HCT116 (cell line): ENCODE results near the gene HIP1. TPM values are rescaled to one million over a fixed set of nuclear protein-coding genes. Genes with fewer than 3 reads are reported as not detected.

Source experiments
- ATAC-seq: fragments of 200-7000 bp; cut with Tn5 transposase; 2 replicates; pipeline ENCODE4 v1.9.1; 2020; ENCODE audit warnings: mild to moderate bottlenecking, moderate library complexity
- BruUV-seq: library from RNA; stranded (reverse); fragments of 400-500 nt; replicated peaks from 2 replicates; lab custom pipeline; 2021; lab: Mats Ljungman, UMichigan
- CTCF ChIA-PET: fragments of 300-600 bp; sonication (Branson Sonifier 250); formaldehyde crosslinking; loops from one replicate; lab custom pipeline; 2021; ENCODE audit warnings: antibody characterized with exemption; lab: Charles Lee
- POLR2A ChIA-PET: fragments of 300-600, 350-600 bp; sonication (Branson Sonifier 250); formaldehyde crosslinking; loops from one replicate; lab custom pipeline; 2021; ENCODE audit warnings: antibody characterized with exemption; lab: Charles Lee
- RAD21 ChIA-PET, 2 experiments: fragments of 300-600 bp; sonication (Branson Sonifier 250); formaldehyde crosslinking; loops; one replicate each; lab custom pipeline; 2023; ENCODE audit warnings: low total read pairs in 2 of 2; ENCODE audit not compliant: uncharacterized antibody in 2 of 2, unreplicated experiment in 2 of 2, low non-redundant PET in 1 of 2; lab: Charles Lee
- DNase-seq: peaks from one replicate; pipeline ENCODE4 v3.0.0-alpha.2; 2010; ENCODE audit warnings: low read depth, low spot score
- H2AFZ ChIP-seq: fragments of 200-600 bp; shearing (Covaris generic), sonication (generic); 2 replicates; pipeline ENCODE4 v1.6.1; 2017; ENCODE audit warnings: low read depth, mixed run types, mixed read lengths, antibody characterized with exemption, low read length; ENCODE audit not compliant: poor library complexity, severe bottlenecking
- H3K27ac ChIP-seq: 2 replicates; pipeline ENCODE4 v1.5.1; 2012; ENCODE audit warnings: low read depth, low read length
- H3K27me3 ChIP-seq: fragments of 200-600 bp; sonication (generic); 2 replicates; pipeline ENCODE4 v1.6.1; 2016; ENCODE audit warnings: mixed run types, low read length, mixed read lengths; ENCODE audit not compliant: insufficient read depth
- H3K36me3 ChIP-seq, 2 experiments: fragments of 200-500 bp in 1 of 2; fragments of 200-600 bp in 1 of 2; sonication (Bioruptor generic) in 1 of 2; sonication (generic) in 1 of 2; 2 replicates each; pipeline versions ENCODE4 v1.5.1 to v1.6.1; 2014 to 2016; ENCODE audit warnings: low read length in 2 of 2, inconsistent platforms in 1 of 2, mixed read lengths in 1 of 2, mixed run types in 1 of 2; ENCODE audit not compliant: insufficient read depth in 2 of 2, control insufficient read depth in 1 of 2
- H3K4me1 ChIP-seq, 2 experiments: fragments of 200-600 bp in 1 of 2; sonication (generic) in 1 of 2; 2 replicates each; pipeline versions ENCODE4 v1.5.1 to v1.6.1; 2012 to 2017; ENCODE audit warnings: low read length in 2 of 2, inconsistent platforms in 1 of 2, mild to moderate bottlenecking in 1 of 2, mixed read lengths in 1 of 2, mixed run types in 1 of 2, moderate library complexity in 1 of 2; ENCODE audit not compliant: insufficient read depth in 2 of 2, control insufficient read depth in 1 of 2
- H3K4me2 ChIP-seq: fragments of 200-600 bp; sonication (generic); 2 replicates; pipeline ENCODE4 v1.6.1; 2017; ENCODE audit warnings: mixed run types, low read length, mixed read lengths
- H3K4me3 ChIP-seq, 2 experiments: fragments of 200-600 bp in 1 of 2; sonication (generic) in 1 of 2; replicated peaks in 1 of 2; 2 replicates each; pipeline ENCODE4 v1.5.1; 2011 to 2016; ENCODE audit warnings: low read length in 2 of 2, control low read depth in 1 of 2, low read depth in 1 of 2, mild to moderate bottlenecking in 1 of 2, mixed read lengths in 1 of 2, mixed run types in 1 of 2
- H3K79me2 ChIP-seq: fragments of 200-600 bp; sonication (generic); 2 replicates; pipeline ENCODE4 v1.6.1; 2017; ENCODE audit warnings: mild to moderate bottlenecking, mixed run types, low read length, moderate library complexity, mixed read lengths; ENCODE audit not compliant: insufficient read depth
- H3K9ac ChIP-seq: fragments of 200-600 bp; sonication (generic); 2 replicates; pipeline ENCODE4 v1.6.1; 2016; ENCODE audit warnings: low read length, mixed read lengths
- H3K9me2 ChIP-seq: fragments of 200-600 bp; sonication (generic), shearing (Covaris generic); 2 replicates; pipeline ENCODE4 v1.6.1; 2017; ENCODE audit warnings: mixed run types, mild to moderate bottlenecking, moderate library complexity; ENCODE audit not compliant: insufficient read depth
- H3K9me3 ChIP-seq, 2 experiments: fragments of 200-500 bp in 1 of 2; fragments of 200-600 bp in 1 of 2; sonication (Bioruptor generic) in 1 of 2; sonication (generic) in 1 of 2; 2 replicates each; pipeline ENCODE4 v1.6.1; 2014 to 2017; ENCODE audit warnings: low read length in 2 of 2, mixed read lengths in 2 of 2, inconsistent platforms in 1 of 2, low read depth in 1 of 2, mild to moderate bottlenecking in 1 of 2, mixed run types in 1 of 2, moderate library complexity in 1 of 2; ENCODE audit not compliant: control insufficient read depth in 1 of 2, insufficient read depth in 1 of 2
- H4K20me1 ChIP-seq: fragments of 200-600 bp; sonication (generic), shearing (Covaris generic); 2 replicates; pipeline ENCODE4 v1.6.1; 2017; ENCODE audit warnings: mixed run types, mild to moderate bottlenecking, moderate library complexity; ENCODE audit not compliant: insufficient read depth
- CEBPB ChIP-seq: IDR thresholded peaks from 2 replicates; pipeline ENCODE4 v1.6.1; 2012; ENCODE audit warnings: low read depth
- CTCF ChIP-seq, 3 experiments: fragments of 200-600 bp in 1 of 3; sonication (generic) in 1 of 3; IDR thresholded peaks in 2 of 3; conservative IDR thresholded peaks in 1 of 3; 2 replicates each; pipeline ENCODE4 v1.5.1; 2012 to 2017; ENCODE audit warnings: low read depth in 2 of 3, low read length in 2 of 3, antibody characterized with exemption in 1 of 3, borderline replicate concordance in 1 of 3, control low read depth in 1 of 3, mild to moderate bottlenecking in 1 of 3, mixed read lengths in 1 of 3, mixed run types in 1 of 3, moderate library complexity in 1 of 3; ENCODE audit not compliant: insufficient read depth in 1 of 3
- ELF1 ChIP-seq: IDR thresholded peaks from 2 replicates; pipeline ENCODE4 v1.6.1; 2012; ENCODE audit warnings: low read depth, borderline replicate concordance
- EZH2 ChIP-seq: fragments of 200-600 bp; sonication (generic); IDR thresholded peaks from 2 replicates; pipeline ENCODE4 v1.6.1; 2017; ENCODE audit warnings: antibody characterized with exemption, mixed run types
- FOSL1 ChIP-seq: IDR thresholded peaks from 2 replicates; pipeline ENCODE4 v1.6.1; 2012; ENCODE audit warnings: low read depth
- JUND ChIP-seq: IDR thresholded peaks from 2 replicates; pipeline ENCODE4 v1.6.1; 2012
- MAX ChIP-seq: IDR thresholded peaks from 2 replicates; pipeline ENCODE4 v1.6.1; 2012
- POLR2A ChIP-seq: IDR thresholded peaks from 2 replicates; pipeline ENCODE4 v1.7.0; 2011; ENCODE audit warnings: borderline replicate concordance; ENCODE audit not compliant: insufficient read depth, insufficient read length; ENCODE audit errors: extremely low read depth
- REST ChIP-seq: IDR thresholded peaks from 2 replicates; pipeline ENCODE4 v1.6.1; 2012; ENCODE audit warnings: low read depth
- SIN3A ChIP-seq: IDR thresholded peaks from 2 replicates; pipeline ENCODE4 v1.6.1; 2012; ENCODE audit warnings: low read depth
- SP1 ChIP-seq: IDR thresholded peaks from 2 replicates; pipeline ENCODE4 v1.6.1; 2012; ENCODE audit warnings: low read depth
- SRF ChIP-seq: IDR thresholded peaks from 2 replicates; pipeline ENCODE4 v1.6.1; 2012; ENCODE audit warnings: low read depth
- TCF7L2 ChIP-seq: IDR thresholded peaks from 2 replicates; pipeline ENCODE4 v1.7.0; 2011; ENCODE audit warnings: borderline replicate concordance, inconsistent platforms; ENCODE audit not compliant: insufficient read depth, insufficient read length; ENCODE audit errors: extremely low read depth
- YY1 ChIP-seq: IDR thresholded peaks from 2 replicates; pipeline ENCODE4 v1.6.1; 2011; ENCODE audit warnings: low read length, low read depth, moderate library complexity, mild to moderate bottlenecking; ENCODE audit not compliant: insufficient replicate concordance; ENCODE audit errors: extremely low read depth
- ZNF274 ChIP-seq: fragments of 200-500 bp; sonication (Bioruptor generic); IDR thresholded peaks from 2 replicates; pipeline ENCODE4 v1.6.1; 2014; ENCODE audit warnings: mild to moderate bottlenecking, low read depth, low read length, inconsistent platforms
- intact Hi-C: fragments of 100-400 bp; cut with micrococcal nuclease; formaldehyde crosslinking; loops from 2 replicates; pipeline ENCODE4 v1.10.0; 2022
- total RNA-seq: library from RNA; stranded (reverse); gene quantifications from one replicate; pipeline ENCODE4 v1.2.1, GENCODE V29; 2021; ENCODE audit not compliant: unreplicated experiment

HIP1 gene
- total RNA-seq, 1 experiment from 2014 or later, result 22.1 TPM

GRCh38 chr7:75625868-75626267 is 112.9 kb downstream of the HIP1 start:
- no peak overlapping the region for H3K4me3 ChIP-seq
- DNase-seq (no peak), ATAC-seq (no peak)
- H3K4me2 ChIP-seq, result no peak overlapping the region
- peaks cover 0 to 7% of the 10 kb centered on the region in 2 experiments; a peak in 1 of 4 replicates for H3K9me3 ChIP-seq
- RAD21 ChIA-PET, result no interaction called here
- H3K36me3 ChIP-seq, result no peaks in the 10 kb centered on the region
- H3K4me1 ChIP-seq, result no peaks in the 10 kb centered on the region
- H3K27me3 ChIP-seq, result no peaks in the 10 kb centered on the region
- POLR2A ChIA-PET, result no interaction called here
- no peak overlapping the region for H3K27ac ChIP-seq
- intact Hi-C loops, result no loop called here
- no peak overlapping the region for H2AFZ ChIP-seq
- no peak for TF ChIP-seq YY1
- no peak for TF ChIP-seq CTCF (IDR thresholded peaks at IDR 0.05 in 2 of 3, conservative IDR thresholded peaks at IDR 0.05 in 1 of 3; ENCODE audit: borderline replicate concordance in 1 of 3, insufficient read depth in 1 of 3, low read depth in 2 of 3, low read length in 2 of 3)
- TF ChIP-seq ELF1, result no peak
- TF ChIP-seq SIN3A, result no peak
- no peak for TF ChIP-seq SRF
- TF ChIP-seq REST, result no peak
- no peak for TF ChIP-seq FOSL1
- no peak for TF ChIP-seq JUND
- no peak for TF ChIP-seq EZH2
- TF ChIP-seq TCF7L2, result no peak
- TF ChIP-seq MAX, result no peak
- TF ChIP-seq CEBPB, result no peak
- TF ChIP-seq POLR2A, result no peak
- TF ChIP-seq SP1, result no peak
- TF ChIP-seq ZNF274, result no peak
- CTCF ChIA-PET, result interaction anchor here (0.5 kb wide), 1 partner anchor 1320 kb away, joined by 3 read pairs; no protein-coding TSS in a partner anchor
- no peaks in the 10 kb centered on the region for H3K79me2 ChIP-seq
- H4K20me1 ChIP-seq, result no peaks in the 10 kb centered on the region
- BruUV-seq, result no TSS peak
- no peaks in the 10 kb centered on the region for H3K9me2 ChIP-seq
- no peak overlapping the region for H3K9ac ChIP-seq
